ENCODE measurements around the gene PCDHGB7.
"Not testable (repeated sequence)": the region's sequence is repeated elsewhere in the genome, so short reads cannot be mapped to it uniquely, and the experiment has no call there.

Gene PCDHGB7

DNA sequence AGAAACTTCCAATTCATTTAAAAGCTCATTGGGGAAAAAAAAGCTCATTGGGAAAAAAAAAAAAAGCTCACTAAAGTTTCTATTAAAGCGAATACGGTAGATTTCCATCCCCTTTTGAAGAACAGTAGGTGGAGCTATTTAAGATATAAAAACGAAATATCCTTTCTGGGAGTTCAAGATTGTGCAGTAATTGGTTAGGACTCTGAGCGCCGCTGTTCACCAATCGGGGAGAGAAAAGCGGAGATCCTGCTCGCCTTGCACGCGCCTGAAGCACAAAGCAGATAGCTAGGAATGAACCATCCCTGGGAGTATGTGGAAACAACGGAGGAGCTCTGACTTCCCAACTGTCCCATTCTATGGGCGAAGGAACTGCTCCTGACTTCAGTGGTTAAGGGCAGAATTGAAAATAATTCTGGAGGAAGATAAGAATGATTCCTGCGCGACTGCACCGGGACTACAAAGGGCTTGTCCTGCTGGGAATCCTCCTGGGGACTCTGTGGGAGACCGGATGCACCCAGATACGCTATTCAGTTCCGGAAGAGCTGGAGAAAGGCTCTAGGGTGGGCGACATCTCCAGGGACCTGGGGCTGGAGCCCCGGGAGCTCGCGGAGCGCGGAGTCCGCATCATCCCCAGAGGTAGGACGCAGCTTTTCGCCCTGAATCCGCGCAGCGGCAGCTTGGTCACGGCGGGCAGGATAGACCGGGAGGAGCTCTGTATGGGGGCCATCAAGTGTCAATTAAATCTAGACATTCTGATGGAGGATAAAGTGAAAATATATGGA, 13.0 kb downstream of the PCDHGB7 start, which contains the start of gene PCDHGA12:
Gene PCDHGA12, plus strand, starts transcription at position 176 of the 782 bp plus-strand sequence. Its CDS starts 253 bp downstream, at position 429.
- peak; percentile 95 for DNase-seq

DNA sequence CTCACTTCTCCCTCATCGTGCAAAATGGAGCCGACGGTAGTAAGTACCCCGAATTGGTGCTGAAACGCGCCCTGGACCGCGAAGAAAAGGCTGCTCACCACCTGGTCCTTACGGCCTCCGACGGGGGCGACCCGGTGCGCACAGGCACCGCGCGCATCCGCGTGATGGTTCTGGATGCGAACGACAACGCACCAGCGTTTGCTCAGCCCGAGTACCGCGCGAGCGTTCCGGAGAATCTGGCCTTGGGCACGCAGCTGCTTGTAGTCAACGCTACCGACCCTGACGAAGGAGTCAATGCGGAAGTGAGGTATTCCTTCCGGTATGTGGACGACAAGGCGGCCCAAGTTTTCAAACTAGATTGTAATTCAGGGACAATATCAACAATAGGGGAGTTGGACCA, 13.8 kb downstream of the PCDHGB7 start:
- peak; percentile 62 for DNase-seq

DNA sequence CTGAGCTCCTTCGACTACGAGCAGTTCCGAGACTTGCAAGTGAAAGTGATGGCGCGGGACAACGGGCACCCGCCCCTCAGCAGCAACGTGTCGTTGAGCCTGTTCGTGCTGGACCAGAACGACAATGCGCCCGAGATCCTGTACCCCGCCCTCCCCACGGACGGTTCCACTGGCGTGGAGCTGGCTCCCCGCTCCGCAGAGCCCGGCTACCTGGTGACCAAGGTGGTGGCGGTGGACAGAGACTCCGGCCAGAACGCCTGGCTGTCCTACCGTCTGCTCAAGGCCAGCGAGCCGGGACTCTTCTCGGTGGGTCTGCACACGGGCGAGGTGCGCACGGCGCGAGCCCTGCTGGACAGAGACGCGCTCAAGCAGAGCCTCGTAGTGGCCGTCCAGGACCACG, 14.8 kb downstream of the PCDHGB7 start:
- not testable (repeated sequence) for DNase-seq

DNA sequence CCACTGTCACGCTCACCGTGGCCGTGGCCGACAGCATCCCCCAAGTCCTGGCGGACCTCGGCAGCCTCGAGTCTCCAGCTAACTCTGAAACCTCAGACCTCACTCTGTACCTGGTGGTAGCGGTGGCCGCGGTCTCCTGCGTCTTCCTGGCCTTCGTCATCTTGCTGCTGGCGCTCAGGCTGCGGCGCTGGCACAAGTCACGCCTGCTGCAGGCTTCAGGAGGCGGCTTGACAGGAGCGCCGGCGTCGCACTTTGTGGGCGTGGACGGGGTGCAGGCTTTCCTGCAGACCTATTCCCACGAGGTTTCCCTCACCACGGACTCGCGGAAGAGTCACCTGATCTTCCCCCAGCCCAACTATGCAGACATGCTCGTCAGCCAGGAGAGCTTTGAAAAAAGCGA, 15.2 kb downstream of the PCDHGB7 start:
- DNase-seq = not testable (repeated sequence)

DNA sequence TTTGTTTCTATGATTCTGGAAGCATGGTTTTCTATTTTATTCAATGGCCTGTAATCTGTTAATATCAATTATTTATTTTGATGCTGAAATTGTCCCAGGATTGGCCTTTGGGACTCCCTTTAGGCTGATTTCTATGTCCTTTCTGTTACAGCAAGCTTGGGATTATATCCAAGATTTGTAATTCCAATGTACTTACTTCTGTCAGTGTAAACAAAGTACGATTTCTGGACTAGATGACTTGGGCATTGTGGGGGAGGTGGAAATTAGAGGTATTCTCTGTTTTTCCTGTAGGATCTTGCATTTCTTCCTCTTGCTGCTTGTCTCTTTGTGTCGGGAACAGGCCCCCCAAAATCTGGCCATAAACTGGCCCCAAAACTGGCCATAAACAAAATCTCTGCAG, 16.5 kb downstream of the PCDHGB7 start:
- DNase-seq = peak; percentile 29

DNA sequence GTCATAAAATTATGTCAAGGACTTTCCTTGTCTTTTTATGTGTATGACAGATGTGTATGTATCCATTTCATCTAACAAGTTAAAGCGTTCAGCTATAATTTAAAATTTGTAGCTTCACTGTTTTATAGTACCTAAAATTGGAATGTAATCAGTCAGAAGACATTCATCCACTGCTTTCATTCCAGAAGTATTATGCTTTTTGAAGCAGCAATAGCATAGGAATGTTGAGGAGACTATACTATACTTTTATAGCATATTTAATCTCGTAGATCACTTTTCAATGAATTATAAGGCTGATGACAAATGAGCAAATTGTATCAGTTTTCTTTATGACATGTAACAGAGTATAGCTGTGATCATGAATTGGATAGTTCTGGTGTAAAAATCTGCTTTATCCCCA, 19.7 kb downstream of the PCDHGB7 start:
- DNase-seq = peak; percentile 57

DNA sequence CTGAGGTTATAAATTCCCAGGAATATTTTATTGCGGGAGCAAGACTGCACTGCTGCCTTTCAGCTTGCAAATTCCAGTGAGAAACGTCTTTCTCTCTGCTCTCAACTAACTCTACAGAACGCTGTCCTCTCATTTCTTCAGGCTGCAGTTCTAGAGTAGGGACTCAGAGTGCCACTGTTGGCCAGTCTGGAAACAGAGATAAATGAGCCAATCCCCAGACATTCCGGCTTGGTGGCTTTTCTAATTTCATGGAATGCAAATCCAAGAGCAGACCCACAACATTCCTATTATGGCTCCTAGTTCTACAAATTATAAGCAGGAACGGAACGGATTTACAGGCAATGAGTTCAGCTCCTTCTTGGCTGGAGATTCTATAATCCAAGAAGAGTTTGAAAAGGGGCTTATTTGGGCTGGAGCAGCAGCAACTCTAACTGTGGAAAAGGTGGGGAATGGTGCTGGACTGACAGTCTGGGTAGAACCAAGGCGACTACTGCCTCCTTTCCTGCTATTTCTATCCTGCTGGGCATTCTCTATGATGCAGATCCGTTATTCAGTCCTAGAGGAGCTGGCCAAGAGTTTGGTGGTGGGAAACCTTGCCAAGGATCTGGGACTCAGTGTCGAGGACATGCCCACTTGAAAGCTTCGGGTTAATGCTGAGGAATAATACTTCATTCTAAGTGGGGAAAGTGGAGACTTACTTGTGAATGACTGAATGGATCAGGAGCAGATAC, 22.1 kb downstream of the PCDHGB7 start:
- DNase-seq = peak; percentile 55

DNA sequence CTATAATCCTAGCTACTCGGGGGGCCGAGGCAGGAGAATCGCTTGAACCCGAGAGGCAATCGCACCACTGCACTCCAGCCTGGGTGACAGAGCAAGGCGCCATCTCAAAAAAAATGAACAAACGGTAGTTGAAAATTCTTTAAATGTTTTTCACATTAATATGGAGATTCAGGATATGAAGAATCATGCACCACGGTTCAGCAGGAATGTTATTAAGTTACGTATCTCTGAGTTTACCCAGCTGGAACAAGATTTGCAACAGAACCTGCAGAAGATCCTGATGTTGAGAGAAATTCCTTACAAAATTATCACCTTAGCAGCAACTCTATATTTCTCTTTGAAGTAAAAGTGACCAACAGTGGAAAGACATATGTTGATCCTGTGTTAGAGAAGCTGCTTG, 22.9 kb downstream of the PCDHGB7 start:
- DNase-seq = no peak

DNA sequence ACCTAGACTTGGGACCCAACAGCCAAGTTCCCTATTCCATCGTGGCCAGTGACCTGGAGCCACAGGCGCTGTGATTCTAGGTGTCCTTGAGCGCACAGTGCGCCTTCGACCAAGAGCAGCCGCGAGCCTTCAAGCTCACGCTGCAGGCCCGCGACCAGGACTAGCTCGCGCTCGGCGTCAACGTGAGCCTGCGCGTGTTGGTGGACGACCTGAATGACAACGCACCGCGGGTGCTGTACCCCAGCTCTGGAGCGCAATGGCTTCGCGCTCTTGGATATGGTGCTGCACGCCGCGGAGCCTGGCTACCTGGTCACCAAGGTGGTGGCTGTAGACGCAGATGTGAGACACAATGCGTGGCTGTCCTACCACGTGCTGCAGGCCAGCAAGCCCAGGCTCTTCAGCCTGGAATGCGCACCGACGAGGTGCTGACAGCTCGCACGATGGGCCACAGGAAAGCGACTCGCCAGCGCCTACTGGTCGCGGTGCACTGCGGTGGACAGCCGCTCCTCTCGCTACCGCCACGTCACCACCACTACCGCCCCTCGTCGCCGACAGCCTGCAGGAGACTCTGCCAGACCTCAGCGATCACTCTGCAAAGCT, 24.2 kb downstream of the PCDHGB7 start:
- DNase-seq = no peak

DNA sequence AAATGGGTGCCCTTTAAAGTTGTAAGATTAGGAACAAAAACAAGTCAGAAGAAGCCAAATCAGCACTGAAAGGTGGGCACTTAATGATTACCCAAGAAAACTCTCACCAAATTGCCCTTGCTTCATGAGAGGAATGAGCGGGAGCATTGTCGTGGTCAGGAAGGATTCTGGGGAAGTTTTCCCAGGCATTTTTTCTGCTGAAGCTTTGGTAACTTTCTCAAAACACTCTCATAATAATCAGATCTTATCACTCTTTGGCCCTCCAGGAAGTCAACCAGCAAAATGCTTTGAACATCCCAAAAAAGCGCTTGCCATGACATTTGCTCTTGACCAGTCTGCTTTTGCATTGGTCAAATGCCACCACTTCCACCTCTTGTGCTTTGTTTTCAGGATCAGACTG, 47.9 kb downstream of the PCDHGB7 start:
- DNase-seq = peak; percentile 59

Data from fibroblast of skin of right biceps (primary cell).